Forelimb muscle (tissue), 1 donor: ENCODE data around the gene GATA5. TPM values are rescaled to one million over a fixed set of nuclear protein-coding genes. Genes with fewer than 3 reads are reported as not detected.
A peak's percentile ranks its signal among the peaks of the same experiment; 100 is the strongest.

Experiments used
- DNase-seq: peaks from one replicate; pipeline ENCODE4 v3.0.0-alpha.2; 2013; ENCODE audit warnings: low read depth
- polyA plus RNA-seq: library from polyadenylated mRNA; unstranded; fragments of 120-200 nt; gene quantifications from one replicate; pipeline ENCODE4 v1.2.1, GENCODE V29; 2013; ENCODE audit not compliant: insufficient read length

Gene GATA5
- polyA plus RNA-seq, result 0.09 TPM

GRCh38 chr20:62475772-62476055 is at the start of gene GATA5:
TSS of gene GATA5 (minus strand) at chr20:62475995. CDS start at chr20:62475521, 474 bp downstream.
- no peak for DNase-seq

GRCh38 chr20:62525014-62525413 is 49.2 kb upstream of the GATA5 start:
- DNase-seq, result no peak

GRCh38 chr20:62524505-62524911 is 48.7 kb upstream of the GATA5 start:
- peak; percentile 43 for DNase-seq

GRCh38 chr20:62523473-62524203 is 47.8 kb upstream of the GATA5 start:
- DNase-seq, result no peak

- DNase-seq, result no peak
These were observed 47.1 kb upstream of the GATA5 start for GRCh38 chr20:62522748-62523396.

- no peak for DNase-seq
These were observed 44.0 kb upstream of the GATA5 start for GRCh38 chr20:62519826-62520225.

- no peak for DNase-seq
These were observed 43.1 kb upstream of the GATA5 start for GRCh38 chr20:62518911-62519310.

GRCh38 chr20:62517901-62518610 is 42.3 kb upstream of the GATA5 start:
- DNase-seq, result no peak

GRCh38 chr20:62517168-62517567 is 41.4 kb upstream of the GATA5 start:
- DNase-seq, result no peak

- no peak for DNase-seq
These were observed 40.5 kb upstream of the GATA5 start for GRCh38 chr20:62516338-62516737.

- no peak for DNase-seq
These were observed 40.0 kb upstream of the GATA5 start for GRCh38 chr20:62515826-62516225.

- DNase-seq, result no peak
These were observed 39.5 kb upstream of the GATA5 start for GRCh38 chr20:62515280-62515679.

GRCh38 chr20:62513991-62514390 is 38.2 kb upstream of the GATA5 start:
- DNase-seq, result no peak

- DNase-seq, result no peak
These were observed 36.3 kb upstream of the GATA5 start for GRCh38 chr20:62511915-62512610.

GRCh38 chr20:62511300-62511914 is 35.6 kb upstream of the GATA5 start:
- no peak for DNase-seq

GRCh38 chr20:62508641-62509051 is 32.9 kb upstream of the GATA5 start:
- no peak for DNase-seq

GRCh38 chr20:62507991-62508640 is 32.3 kb upstream of the GATA5 start:
- DNase-seq, result no peak

- DNase-seq, result no peak
These were observed 31.5 kb upstream of the GATA5 start for GRCh38 chr20:62507323-62507722.

- DNase-seq, result no peak
These were observed 31.0 kb upstream of the GATA5 start for GRCh38 chr20:62506791-62507190.

GRCh38 chr20:62506087-62506486 is 30.3 kb upstream of the GATA5 start:
- no peak for DNase-seq

GRCh38 chr20:62505337-62506045 is 29.7 kb upstream of the GATA5 start:
- DNase-seq, result no peak
